Nucleus accumbens (tissue), 56 donors: Measurements from ENCODE around the gene NDRG3.

Experiments
- DNase-seq, 56 donors: peaks; one replicate each; lab custom pipeline; 2025; lab: John Stamatoyannopoulos, UW

NDRG3 gene

DNA sequence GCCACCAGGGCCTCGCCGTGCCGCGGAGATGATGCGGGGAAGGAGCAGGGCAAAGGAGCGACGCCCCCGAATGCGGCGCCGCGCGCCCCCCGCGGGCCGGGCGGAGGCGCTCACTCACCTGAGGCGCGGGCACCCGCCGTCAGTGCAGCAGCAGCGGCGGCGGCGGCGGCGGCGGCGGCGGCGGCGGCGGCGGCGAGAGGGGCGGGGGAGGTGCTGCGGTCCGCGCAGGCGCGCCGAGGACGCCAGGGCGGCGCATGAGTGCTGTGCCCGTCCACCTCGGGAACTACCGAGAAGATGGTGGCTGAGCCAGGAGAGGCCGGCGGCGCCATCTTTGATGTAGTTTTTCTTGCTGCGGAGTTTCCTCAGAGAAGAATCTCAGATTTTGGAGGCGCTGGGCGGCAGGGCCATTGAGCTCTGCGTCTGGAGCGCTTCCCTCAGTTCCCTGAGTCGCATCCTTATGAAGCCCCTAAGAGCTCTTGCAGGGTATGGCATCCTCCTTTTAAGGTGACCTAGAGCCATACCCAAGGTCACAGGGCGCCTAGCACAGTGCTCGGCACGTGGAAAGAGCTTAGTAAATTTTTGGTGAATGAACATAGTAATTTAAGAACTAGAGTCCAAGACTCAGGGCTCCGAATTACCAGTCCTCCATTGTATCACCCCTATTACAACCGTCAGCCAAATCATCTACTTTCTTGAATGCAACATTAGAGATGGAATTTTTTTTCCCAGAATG is at the start of gene NDRG3:
TSS of gene NDRG3 (minus strand) at position 164 of the 733 bp plus-strand sequence. CDS start 24,355 bp downstream, outside the sequence.
- DNase-seq = peak; percentile 50 to 96 (median 87)

GRCh38 chr20:36794116-36794474 is 48.2 kb upstream of the NDRG3 start:
- no peak for DNase-seq

GRCh38 chr20:36793294-36794115 is 47.6 kb upstream of the NDRG3 start:
- no peak for DNase-seq

DNA sequence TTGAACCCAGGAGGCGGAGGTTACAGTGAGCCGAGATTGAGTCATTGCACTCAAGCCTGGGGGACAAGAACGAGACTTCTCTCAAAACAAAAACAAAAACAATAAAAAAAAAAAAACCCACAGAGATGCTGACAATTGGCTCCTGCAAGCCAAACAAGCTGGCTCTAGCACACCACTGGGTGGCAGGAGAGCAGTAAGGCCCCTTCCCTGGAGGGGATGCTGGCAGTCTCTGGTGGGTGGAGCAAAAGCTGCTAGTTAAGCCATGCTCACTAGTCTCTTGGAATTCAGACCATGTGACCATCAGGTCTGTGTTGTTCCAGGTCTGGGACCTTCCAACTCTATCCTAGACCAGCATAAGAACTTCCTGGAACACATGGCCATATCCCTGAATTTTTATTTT is 46.5 kb upstream of the NDRG3 start:
- DNase-seq = peak in 24 of 56 donors; percentile 3 to 60 (median 26)

- DNase-seq = no peak
These were observed 46.0 kb upstream of the NDRG3 start for GRCh38 chr20:36791862-36792261.

DNA sequence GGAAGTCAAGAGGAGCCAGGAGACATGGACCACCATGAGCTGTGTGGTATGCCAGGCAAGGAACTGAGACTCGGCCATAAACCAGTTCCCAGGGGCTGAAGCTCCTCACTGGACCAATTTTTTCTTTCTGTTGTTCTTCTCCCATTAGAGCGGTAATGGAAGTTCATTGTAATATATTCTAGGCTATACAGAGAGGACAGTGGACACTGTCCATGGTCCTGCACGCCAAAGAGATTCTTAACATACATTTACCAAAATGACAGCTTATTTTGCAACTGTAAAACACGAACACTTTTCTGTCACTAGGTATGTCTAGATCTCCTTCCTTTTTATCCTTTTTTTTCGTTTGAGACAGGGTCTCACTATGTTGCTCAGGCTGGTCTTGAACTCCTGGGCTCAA is 40.8 kb upstream of the NDRG3 start:
- DNase-seq = no peak

- DNase-seq = no peak
These were observed 40.4 kb upstream of the NDRG3 start for GRCh38 chr20:36786246-36786645.

- DNase-seq = no peak
These were observed 39.4 kb upstream of the NDRG3 start for GRCh38 chr20:36785308-36785707.

GRCh38 chr20:36784900-36785299 is 39.0 kb upstream of the NDRG3 start:
- no peak for DNase-seq

DNA sequence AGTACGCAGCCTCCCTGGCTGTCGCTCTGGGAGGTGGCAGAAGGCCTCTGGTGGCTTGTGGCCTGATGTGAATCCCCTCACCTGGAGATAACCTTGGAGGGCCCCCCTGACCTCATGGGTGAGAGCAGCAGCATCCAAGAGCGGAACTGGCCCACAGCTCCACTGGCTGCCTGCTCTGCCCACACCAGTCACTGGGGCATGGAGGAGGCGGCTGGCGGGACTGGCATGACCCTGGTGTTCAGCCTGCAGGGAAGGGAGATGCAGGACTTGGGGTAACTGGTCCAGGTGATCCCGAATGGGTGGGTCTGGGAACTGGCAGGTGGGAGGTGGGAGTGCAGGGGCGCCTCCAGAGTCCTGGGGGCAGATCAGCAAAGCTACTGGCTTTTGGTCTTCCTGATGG is 38.2 kb upstream of the NDRG3 start:
- no peak for DNase-seq

DNA sequence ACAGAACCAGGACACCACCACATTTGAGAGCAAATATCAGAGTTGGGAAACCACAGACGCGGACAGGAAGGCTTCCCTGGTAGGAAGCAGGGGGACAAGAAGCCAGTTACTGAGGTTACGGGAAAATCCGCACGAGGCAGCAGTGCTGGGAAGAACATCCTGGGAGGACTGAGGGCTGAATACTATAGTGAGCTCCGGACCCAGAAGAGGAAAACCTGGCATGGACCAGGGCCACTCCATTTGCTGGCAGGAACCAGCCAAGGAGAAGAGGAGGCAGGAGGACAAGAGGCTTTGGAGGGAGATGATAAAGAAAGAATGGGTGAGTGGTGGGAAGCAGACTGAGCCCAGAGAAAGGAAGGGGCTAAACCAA is 33.8 kb upstream of the NDRG3 start:
- no peak for DNase-seq

DNA sequence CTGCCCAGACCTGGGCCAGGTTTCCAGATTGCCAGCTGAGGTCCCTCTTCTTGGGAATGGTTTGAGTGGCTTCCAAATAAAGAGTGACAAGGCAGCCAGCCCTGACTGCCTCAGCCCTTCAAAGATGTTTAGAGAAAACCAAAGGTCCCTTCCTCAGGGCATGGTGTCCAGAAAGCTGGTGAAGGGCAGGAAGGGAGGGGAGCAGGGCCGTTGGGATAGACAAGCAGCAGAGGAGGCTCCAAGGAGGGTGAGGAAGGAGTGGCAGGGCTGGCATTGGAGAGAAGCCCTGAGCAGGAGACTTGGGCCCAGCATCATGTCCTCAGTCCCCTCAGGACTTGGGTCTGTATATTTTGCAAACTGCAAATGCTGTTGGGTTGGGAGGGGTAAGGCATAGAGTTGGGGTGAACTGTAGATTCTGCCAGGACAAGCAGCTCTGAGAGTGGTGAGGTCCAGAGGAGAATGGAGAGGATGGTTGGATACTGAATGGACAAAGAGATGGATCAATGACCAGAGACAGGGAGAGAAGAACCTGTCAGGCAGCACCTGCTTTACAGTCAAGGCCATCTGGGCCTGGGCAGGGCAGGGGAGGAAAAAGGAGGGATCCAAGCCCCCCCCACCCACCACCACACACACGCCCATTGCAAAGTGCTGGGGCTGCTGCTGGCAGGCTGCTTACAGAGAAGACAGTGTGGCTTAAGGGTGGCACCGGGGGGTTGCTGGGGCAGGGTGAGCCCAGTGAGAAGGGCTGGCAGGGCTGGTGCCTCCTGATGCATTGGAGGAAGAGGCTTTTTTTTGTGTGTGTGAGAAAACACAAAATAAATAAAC is 33.2 kb upstream of the NDRG3 start:
- no peak for DNase-seq

- no peak for DNase-seq
These were observed 31.7 kb upstream of the NDRG3 start for GRCh38 chr20:36777576-36777975.

DNA sequence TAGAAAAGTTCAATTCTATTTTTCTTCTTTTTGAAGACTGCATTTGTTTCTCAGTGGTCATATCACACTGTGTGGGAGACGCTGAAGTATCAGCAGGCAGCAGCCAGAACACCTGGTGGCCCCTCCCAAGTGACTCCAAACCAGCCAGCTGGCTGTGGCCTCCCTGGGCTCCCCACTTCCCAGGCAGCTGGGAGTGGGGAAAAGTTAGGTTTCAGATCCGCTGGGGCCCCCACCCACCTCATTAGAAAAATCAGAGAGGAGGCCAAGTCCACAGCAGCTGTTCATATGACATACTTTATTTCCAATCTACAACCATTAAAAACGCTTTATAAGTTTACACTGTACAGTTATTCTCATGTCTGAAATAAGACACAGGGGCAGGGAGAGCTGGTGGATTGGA is 31.3 kb upstream of the NDRG3 start:
- DNase-seq = no peak

DNA sequence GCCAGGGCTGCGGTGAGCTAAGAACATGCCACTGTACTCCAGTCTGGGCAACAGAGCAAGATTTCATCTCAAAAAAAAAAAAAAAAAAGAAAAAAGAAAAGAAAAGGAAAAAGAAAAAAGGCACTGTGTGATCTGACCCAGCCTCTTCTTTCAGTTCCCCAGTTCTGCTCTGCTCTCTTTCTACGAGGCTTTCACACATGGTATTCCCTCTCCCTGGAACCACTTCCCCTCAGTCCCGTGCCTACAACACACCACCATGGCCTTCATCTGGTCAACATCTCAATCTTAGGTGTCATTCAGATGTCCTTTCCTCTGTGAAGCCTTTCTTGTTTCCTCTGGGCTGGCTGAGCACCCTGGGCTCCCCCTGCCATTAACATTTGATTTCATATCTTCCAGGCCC is 29.9 kb upstream of the NDRG3 start:
- DNase-seq = no peak

DNA sequence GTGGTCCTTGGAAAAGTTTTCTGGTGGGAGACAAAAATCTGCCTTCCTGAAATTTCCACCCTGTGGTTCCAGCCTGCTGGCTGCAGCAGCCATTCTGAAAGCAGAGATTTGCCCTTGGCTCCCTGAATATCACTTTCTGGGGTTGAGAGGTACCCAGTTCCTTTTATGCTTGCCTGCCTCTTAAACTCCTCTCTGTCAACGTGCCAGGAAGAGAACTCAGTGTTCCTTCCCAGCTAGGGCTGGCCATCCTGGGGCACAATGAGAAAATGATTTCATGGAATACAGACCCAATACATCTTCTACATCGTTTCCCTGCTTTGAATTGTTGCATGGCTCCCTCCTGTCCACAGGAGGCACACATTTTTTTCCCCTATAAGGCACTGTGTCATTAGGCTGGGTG is 29.3 kb upstream of the NDRG3 start:
- no peak for DNase-seq

GRCh38 chr20:36773597-36774390 is 27.9 kb upstream of the NDRG3 start, which contains the start of gene DSN1:
Gene DSN1 (minus strand): TSS chr20:36773763. CDS start chr20:36771458, 2,305 bp downstream.
- peak in 55 of 56 donors; percentile 35 to 97 (median 89) for DNase-seq

- no peak for DNase-seq
These were observed 27.3 kb upstream of the NDRG3 start for GRCh38 chr20:36773107-36773596.

GRCh38 chr20:36770680-36771079 is 24.8 kb upstream of the NDRG3 start:
- DNase-seq = no peak
